ENCODE results near the gene MAML3. TPM values are rescaled to one million over a fixed set of nuclear protein-coding genes. Genes with fewer than 3 reads are reported as not detected.

Gene MAML3
- total and polyA plus RNA-seq, 2 experiments from 2014 or later = 4.1 to 11.2 TPM

- TF ChIP-seq EZH2phosphoT487 (IDR thresholded peaks at IDR 0.05; ENCODE audit: low read depth, severe bottlenecking, unreplicated experiment) = no peak
- TF ChIP-seq CTCF (IDR thresholded peaks at IDR 0.05; ENCODE audit: poor library complexity) = no peak
- no peak for TF ChIP-seq EZH2 (IDR thresholded peaks at IDR 0.05; ENCODE audit: borderline replicate concordance)
- Histone ChIP-seq H2AFZ (no peak overlapping the region), H3K9me2 (replicated peaks; ENCODE audit: insufficient read depth) (no peaks in the 10 kb centered on the region), H3K9me3 (ENCODE audit: low read depth) (no peaks in the 10 kb centered on the region), H4K20me1 (ENCODE audit: insufficient read depth, poor library complexity, severe bottlenecking) (no peaks in the 10 kb centered on the region), H3K27ac (peak overlapping the region; percentile 2), H3K4me3 (no peak overlapping the region), H3K27me3 (no peaks in the 10 kb centered on the region), H3K36me3 (replicated peaks; ENCODE audit: insufficient read depth, low read depth) (no peaks in the 10 kb centered on the region), H3K79me2 (peaks cover 51% of the 10 kb centered on the region), H3K4me2 (peak overlapping the region; percentile 33), H3K4me1 (ENCODE audit: insufficient read depth) (peaks cover 27% of the 10 kb centered on the region)
- no peak for DNase-seq (ENCODE audit: low spot score)
- WGBS (ENCODE audit: low lambda C conversion rate, missing lambda C conversion rate) = 50% methylated on average over 3 of the region's 3 CpGs
Observed at GRCh38 chr4:140110542-140111215, 43.3 kb downstream of the MAML3 start.

- no peak overlapping the region for H3K4me3 ChIP-seq
- no peak overlapping the region for H3K4me2 ChIP-seq
- peaks cover 27% of the 10 kb centered on the region for H3K4me1 ChIP-seq (ENCODE audit: insufficient read depth)
- no peak for DNase-seq (ENCODE audit: low spot score)
- no peaks in the 10 kb centered on the region for H4K20me1 ChIP-seq (ENCODE audit: insufficient read depth, poor library complexity, severe bottlenecking)
- 77% methylated on average over 7 of the region's 7 CpGs for WGBS (ENCODE audit: low lambda C conversion rate, missing lambda C conversion rate)
- H3K27me3 ChIP-seq = no peaks in the 10 kb centered on the region
- no peaks in the 10 kb centered on the region for H3K36me3 ChIP-seq (replicated peaks; ENCODE audit: insufficient read depth, low read depth)
- H2AFZ ChIP-seq = no peak overlapping the region
- peaks cover 47% of the 10 kb centered on the region for H3K79me2 ChIP-seq
- no peaks in the 10 kb centered on the region for H3K9me2 ChIP-seq (replicated peaks; ENCODE audit: insufficient read depth)
- H3K27ac ChIP-seq = peak overlapping the region; percentile 13
- no peaks in the 10 kb centered on the region for H3K9me3 ChIP-seq (ENCODE audit: low read depth)
- no peak for TF ChIP-seq EZH2phosphoT487 (IDR thresholded peaks at IDR 0.05; ENCODE audit: low read depth, severe bottlenecking, unreplicated experiment)
- no peak for TF ChIP-seq CTCF (IDR thresholded peaks at IDR 0.05; ENCODE audit: poor library complexity)
- no peak for TF ChIP-seq EZH2 (IDR thresholded peaks at IDR 0.05; ENCODE audit: borderline replicate concordance)
Observed at GRCh38 chr4:140109737-140110136, 44.2 kb downstream of the MAML3 start.

- H2AFZ ChIP-seq = no peak overlapping the region
- DNase-seq (ENCODE audit: low spot score) = no peak
- 71% methylated on average over 4 of the region's 4 CpGs for WGBS (ENCODE audit: low lambda C conversion rate, missing lambda C conversion rate)
Observed at GRCh38 chr4:140109292-140109691, 44.7 kb downstream of the MAML3 start.

More at GRCh38 chr4:140109292-140109691, 44.7 kb downstream of the MAML3 start:
- no peaks in the 10 kb centered on the region for H4K20me1 ChIP-seq (ENCODE audit: insufficient read depth, poor library complexity, severe bottlenecking)
- no peak overlapping the region for H3K27ac ChIP-seq
- TF ChIP-seq EZH2 (IDR thresholded peaks at IDR 0.05; ENCODE audit: borderline replicate concordance) (no peak), EZH2phosphoT487 (IDR thresholded peaks at IDR 0.05; ENCODE audit: low read depth, severe bottlenecking, unreplicated experiment) (no peak), CTCF (IDR thresholded peaks at IDR 0.05; ENCODE audit: poor library complexity) (no peak)
- no peaks in the 10 kb centered on the region for H3K36me3 ChIP-seq (replicated peaks; ENCODE audit: insufficient read depth, low read depth)
- no peaks in the 10 kb centered on the region for H3K9me2 ChIP-seq (replicated peaks; ENCODE audit: insufficient read depth)
- peaks cover 45% of the 10 kb centered on the region for H3K79me2 ChIP-seq
- peaks cover 27% of the 10 kb centered on the region for H3K4me1 ChIP-seq (ENCODE audit: insufficient read depth)
- no peaks in the 10 kb centered on the region for H3K27me3 ChIP-seq
- H3K4me2 ChIP-seq = no peak overlapping the region
- no peak overlapping the region for H3K4me3 ChIP-seq
- H3K9me3 ChIP-seq (ENCODE audit: low read depth) = no peaks in the 10 kb centered on the region

Data from hepatocyte (in vitro differentiated cells).